Measurements from ENCODE around the gene KRTAP5-4.

- TF ChIP-seq CTCF (conservative IDR thresholded peaks at IDR 0.05; ENCODE audit: low read length) (no peak; the same call in 1 of the 2 replicates), EZH2phosphoT487 (IDR thresholded peaks at IDR 0.05; ENCODE audit: borderline replicate concordance) (no peak)
Measured at GRCh38 chr11:1653541-1654387, 31.8 kb upstream of the KRTAP5-4 start.
